ENCODE results near the gene WNT3.

The WNT3 gene

GRCh38 chr17:46833840-46834208 lies 15.3 kb upstream of the WNT3 start:
- no peak for DNase-seq

GRCh38 chr17:46832945-46833839 lies 14.7 kb upstream of the WNT3 start:
- DNase-seq: no peak

- no peak for DNase-seq
Observed at GRCh38 chr17:46832331-46832821, 13.9 kb upstream of the WNT3 start.

- DNase-seq: no peak
Observed at GRCh38 chr17:46831573-46832330, 13.3 kb upstream of the WNT3 start.

GRCh38 chr17:46827274-46827673 lies 8.8 kb upstream of the WNT3 start:
- no peak for DNase-seq

GRCh38 chr17:46826116-46826515 lies 7.6 kb upstream of the WNT3 start:
- no peak for DNase-seq

GRCh38 chr17:46823657-46824056 lies 5.2 kb upstream of the WNT3 start:
- no peak for DNase-seq

GRCh38 chr17:46822388-46822921 lies 4.0 kb upstream of the WNT3 start:
- peak; percentile 75 for DNase-seq

GRCh38 chr17:46821482-46822387 lies 3.2 kb upstream of the WNT3 start:
- no peak for DNase-seq

- DNase-seq: no peak
Observed at GRCh38 chr17:46820592-46821450, 2.3 kb upstream of the WNT3 start.

- DNase-seq: no peak
Observed at GRCh38 chr17:46819906-46820351, 1.4 kb upstream of the WNT3 start.

- DNase-seq: peak; percentile 36
Observed at GRCh38 chr17:46818929-46819859, 702 bp upstream of the WNT3 start.

- DNase-seq: no peak
Observed at GRCh38 chr17:46817901-46818209, 637 bp downstream of the WNT3 start.

GRCh38 chr17:46817151-46817900 lies 1.2 kb downstream of the WNT3 start:
- no peak for DNase-seq

GRCh38 chr17:46815474-46816353 lies 2.8 kb downstream of the WNT3 start:
- DNase-seq: no peak

GRCh38 chr17:46814446-46814845 lies 4.0 kb downstream of the WNT3 start:
- no peak for DNase-seq

- no peak for DNase-seq
Observed at GRCh38 chr17:46813920-46814319, 4.6 kb downstream of the WNT3 start.

GRCh38 chr17:46812624-46813318 lies 5.7 kb downstream of the WNT3 start:
- no peak for DNase-seq

Measured in stimulated activated CD8-positive, alpha-beta memory T cell treated with anti-CD3 and anti-CD28 coated beads, Interleukin-4, amount 100 ng/mL, for 48 hours (primary cell).